HCT116 (cell line): Measurements from ENCODE around the gene NR4A1. TPM values are rescaled to one million over a fixed set of nuclear protein-coding genes. Genes with fewer than 3 reads are reported as not detected.

Source experiments
- ATAC-seq: fragments of 200-7000 bp; cut with Tn5 transposase; 2 replicates; pipeline ENCODE4 v1.9.1; 2020; ENCODE audit warnings: mild to moderate bottlenecking, moderate library complexity
- BruUV-seq: library from RNA; stranded (reverse); fragments of 400-500 nt; replicated peaks from 2 replicates; lab custom pipeline; 2021; lab: Mats Ljungman, UMichigan
- CTCF ChIA-PET: fragments of 300-600 bp; sonication (Branson Sonifier 250); formaldehyde crosslinking; loops from one replicate; lab custom pipeline; 2021; ENCODE audit warnings: antibody characterized with exemption; lab: Charles Lee
- POLR2A ChIA-PET: fragments of 300-600, 350-600 bp; sonication (Branson Sonifier 250); formaldehyde crosslinking; loops from one replicate; lab custom pipeline; 2021; ENCODE audit warnings: antibody characterized with exemption; lab: Charles Lee
- RAD21 ChIA-PET, 2 experiments: fragments of 300-600 bp; sonication (Branson Sonifier 250); formaldehyde crosslinking; loops; one replicate each; lab custom pipeline; 2023; ENCODE audit warnings: low total read pairs in 2 of 2; ENCODE audit not compliant: uncharacterized antibody in 2 of 2, unreplicated experiment in 2 of 2, low non-redundant PET in 1 of 2; lab: Charles Lee
- DNase-seq: peaks from one replicate; pipeline ENCODE4 v3.0.0-alpha.2; 2010; ENCODE audit warnings: low read depth, low spot score
- H2AFZ ChIP-seq: fragments of 200-600 bp; shearing (Covaris generic), sonication (generic); 2 replicates; pipeline ENCODE4 v1.6.1; 2017; ENCODE audit warnings: low read depth, mixed run types, mixed read lengths, antibody characterized with exemption, low read length; ENCODE audit not compliant: poor library complexity, severe bottlenecking
- H3K27ac ChIP-seq: 2 replicates; pipeline ENCODE4 v1.5.1; 2012; ENCODE audit warnings: low read depth, low read length
- H3K27me3 ChIP-seq: fragments of 200-600 bp; sonication (generic); 2 replicates; pipeline ENCODE4 v1.6.1; 2016; ENCODE audit warnings: mixed run types, low read length, mixed read lengths; ENCODE audit not compliant: insufficient read depth
- H3K36me3 ChIP-seq, 2 experiments: fragments of 200-500 bp in 1 of 2; fragments of 200-600 bp in 1 of 2; sonication (Bioruptor generic) in 1 of 2; sonication (generic) in 1 of 2; 2 replicates each; pipeline versions ENCODE4 v1.5.1 to v1.6.1; 2014 to 2016; ENCODE audit warnings: low read length in 2 of 2, inconsistent platforms in 1 of 2, mixed read lengths in 1 of 2, mixed run types in 1 of 2; ENCODE audit not compliant: insufficient read depth in 2 of 2, control insufficient read depth in 1 of 2
- H3K4me1 ChIP-seq, 2 experiments: fragments of 200-600 bp in 1 of 2; sonication (generic) in 1 of 2; 2 replicates each; pipeline versions ENCODE4 v1.5.1 to v1.6.1; 2012 to 2017; ENCODE audit warnings: low read length in 2 of 2, inconsistent platforms in 1 of 2, mild to moderate bottlenecking in 1 of 2, mixed read lengths in 1 of 2, mixed run types in 1 of 2, moderate library complexity in 1 of 2; ENCODE audit not compliant: insufficient read depth in 2 of 2, control insufficient read depth in 1 of 2
- H3K4me2 ChIP-seq: fragments of 200-600 bp; sonication (generic); 2 replicates; pipeline ENCODE4 v1.6.1; 2017; ENCODE audit warnings: mixed run types, low read length, mixed read lengths
- H3K4me3 ChIP-seq, 2 experiments: fragments of 200-600 bp in 1 of 2; sonication (generic) in 1 of 2; replicated peaks in 1 of 2; 2 replicates each; pipeline ENCODE4 v1.5.1; 2011 to 2016; ENCODE audit warnings: low read length in 2 of 2, control low read depth in 1 of 2, low read depth in 1 of 2, mild to moderate bottlenecking in 1 of 2, mixed read lengths in 1 of 2, mixed run types in 1 of 2
- H3K79me2 ChIP-seq: fragments of 200-600 bp; sonication (generic); 2 replicates; pipeline ENCODE4 v1.6.1; 2017; ENCODE audit warnings: mild to moderate bottlenecking, mixed run types, low read length, moderate library complexity, mixed read lengths; ENCODE audit not compliant: insufficient read depth
- H3K9ac ChIP-seq: fragments of 200-600 bp; sonication (generic); 2 replicates; pipeline ENCODE4 v1.6.1; 2016; ENCODE audit warnings: low read length, mixed read lengths
- H3K9me2 ChIP-seq: fragments of 200-600 bp; sonication (generic), shearing (Covaris generic); 2 replicates; pipeline ENCODE4 v1.6.1; 2017; ENCODE audit warnings: mixed run types, mild to moderate bottlenecking, moderate library complexity; ENCODE audit not compliant: insufficient read depth
- H3K9me3 ChIP-seq, 2 experiments: fragments of 200-500 bp in 1 of 2; fragments of 200-600 bp in 1 of 2; sonication (Bioruptor generic) in 1 of 2; sonication (generic) in 1 of 2; 2 replicates each; pipeline ENCODE4 v1.6.1; 2014 to 2017; ENCODE audit warnings: low read length in 2 of 2, mixed read lengths in 2 of 2, inconsistent platforms in 1 of 2, low read depth in 1 of 2, mild to moderate bottlenecking in 1 of 2, mixed run types in 1 of 2, moderate library complexity in 1 of 2; ENCODE audit not compliant: control insufficient read depth in 1 of 2, insufficient read depth in 1 of 2
- H4K20me1 ChIP-seq: fragments of 200-600 bp; sonication (generic), shearing (Covaris generic); 2 replicates; pipeline ENCODE4 v1.6.1; 2017; ENCODE audit warnings: mixed run types, mild to moderate bottlenecking, moderate library complexity; ENCODE audit not compliant: insufficient read depth
- ATF3 ChIP-seq: IDR thresholded peaks from 2 replicates; pipeline ENCODE4 v1.6.1; 2012
- CBX3 ChIP-seq: IDR thresholded peaks from 2 replicates; pipeline ENCODE4 v1.6.1; 2012; ENCODE audit warnings: low read depth
- CEBPB ChIP-seq: IDR thresholded peaks from 2 replicates; pipeline ENCODE4 v1.6.1; 2012; ENCODE audit warnings: low read depth
- EGR1 ChIP-seq: IDR thresholded peaks from 2 replicates; pipeline ENCODE4 v1.6.1; 2012; ENCODE audit warnings: low read depth
- EZH2 ChIP-seq: fragments of 200-600 bp; sonication (generic); IDR thresholded peaks from 2 replicates; pipeline ENCODE4 v1.6.1; 2017; ENCODE audit warnings: antibody characterized with exemption, mixed run types
- EZH2phosphoT487 ChIP-seq: fragments of 200-600 bp; IDR thresholded peaks from 2 replicates; pipeline ENCODE4 v1.6.1; 2018; ENCODE audit warnings: antibody characterized with exemption, borderline replicate concordance
- FOSL1 ChIP-seq: IDR thresholded peaks from 2 replicates; pipeline ENCODE4 v1.6.1; 2012; ENCODE audit warnings: low read depth
- POLR2AphosphoS5 ChIP-seq: IDR thresholded peaks from 2 replicates; pipeline ENCODE4 v1.6.1; 2011; ENCODE audit warnings: mild to moderate bottlenecking, low read depth, low read length, moderate library complexity
- RAD21 ChIP-seq: IDR thresholded peaks from 2 replicates; pipeline ENCODE4 v1.6.1; 2012; ENCODE audit warnings: low read depth, mild to moderate bottlenecking
- REST ChIP-seq: IDR thresholded peaks from 2 replicates; pipeline ENCODE4 v1.6.1; 2012; ENCODE audit warnings: low read depth
- SIN3A ChIP-seq: IDR thresholded peaks from 2 replicates; pipeline ENCODE4 v1.6.1; 2012; ENCODE audit warnings: low read depth
- SP1 ChIP-seq: IDR thresholded peaks from 2 replicates; pipeline ENCODE4 v1.6.1; 2012; ENCODE audit warnings: low read depth
- SRF ChIP-seq: IDR thresholded peaks from 2 replicates; pipeline ENCODE4 v1.6.1; 2012; ENCODE audit warnings: low read depth
- ZBTB33 ChIP-seq: IDR thresholded peaks from 2 replicates; pipeline ENCODE4 v1.6.1; 2011; ENCODE audit warnings: mild to moderate bottlenecking, low read length, moderate library complexity; ENCODE audit not compliant: insufficient replicate concordance; ENCODE audit errors: extremely low read depth
- ZFX ChIP-seq: fragments of 450-650 bp; IDR thresholded peaks from 2 replicates; pipeline ENCODE4 v1.6.1; 2017
- ZNF274 ChIP-seq: fragments of 200-500 bp; sonication (Bioruptor generic); IDR thresholded peaks from 2 replicates; pipeline ENCODE4 v1.6.1; 2014; ENCODE audit warnings: mild to moderate bottlenecking, low read depth, low read length, inconsistent platforms
- intact Hi-C: fragments of 100-400 bp; cut with micrococcal nuclease; formaldehyde crosslinking; loops from 2 replicates; pipeline ENCODE4 v1.10.0; 2022
- total RNA-seq: library from RNA; stranded (reverse); gene quantifications from one replicate; pipeline ENCODE4 v1.2.1, GENCODE V29; 2021; ENCODE audit not compliant: unreplicated experiment

The NR4A1 gene
- total RNA-seq, 1 experiment from 2014 or later: 35.3 TPM

GRCh38 chr12:52060498-52061177 is 9.4 kb downstream of the NR4A1 start (continued):
- TF ChIP-seq EZH2 (no peak), POLR2AphosphoS5 (no peak), REST (no peak), ZFX (no peak), CEBPB (no peak), SIN3A (no peak), SP1 (no peak)
- TF ChIP-seq, all 23 proteins: peak for 0

- DNase-seq: no peak
- ChIA-PET POLR2A (interaction anchor here (2.2 kb wide), 1 partner anchor 10 kb away, joined by 15 read pairs; the partner anchor contains the start of gene NR4A1), RAD21 (no interaction called here), CTCF (interaction anchor here (5.7 kb wide), 1 partner anchor 36 kb away, joined by 27 read pairs; no protein-coding TSS in a partner anchor)
- Histone ChIP-seq H3K36me3 (peaks cover 0 to 8% of the 10 kb centered on the region in 2 experiments; a peak in 2 of 4 replicates), H3K4me3 (no peak overlapping the region), H3K9me3 (no peaks in the 10 kb centered on the region), H3K27me3 (no peaks in the 10 kb centered on the region), H3K27ac (no peak overlapping the region), H3K79me2 (no peaks in the 10 kb centered on the region), H3K9ac (no peak overlapping the region), H4K20me1 (no peaks in the 10 kb centered on the region), H3K4me1 (peaks cover 0 to 20% of the 10 kb centered on the region in 2 experiments; a peak in 2 of 4 replicates), H2AFZ (no peak overlapping the region), H3K9me2 (no peaks in the 10 kb centered on the region), H3K4me2 (no peak overlapping the region)
- no TSS peak for BruUV-seq
- intact Hi-C loops: no loop called here
- ATAC-seq: no peak
- TF ChIP-seq ZFX (no peak), RAD21 (no peak), CBX3 (no peak), ZNF274 (no peak), ATF3 (no peak), SP1 (no peak), EGR1 (no peak), POLR2AphosphoS5 (no peak), SRF (no peak), FOSL1 (no peak), ZBTB33 (no peak), EZH2phosphoT487 (no peak)
Measured at GRCh38 chr12:52061470-52062166, 10.4 kb downstream of the NR4A1 start.
